Stimulated activated CD8-positive, alpha-beta memory T cell treated with anti-CD3 and anti-CD28 coated beads, Interleukin-2, amount 100 ng/mL, for 1 hour (primary cell): ENCODE data around the gene HSPG2.
"Not testable (repeated sequence)": the region's sequence is repeated elsewhere in the genome, so short reads cannot be mapped to it uniquely, and the experiment has no call there.

Experiments used
- DNase-seq, 2 donors: peaks; one replicate each; pipeline ENCODE4 v3.0.0-alpha.2; 2020; ENCODE audit warnings: low read depth in 2 of 2

Gene HSPG2

DNA sequence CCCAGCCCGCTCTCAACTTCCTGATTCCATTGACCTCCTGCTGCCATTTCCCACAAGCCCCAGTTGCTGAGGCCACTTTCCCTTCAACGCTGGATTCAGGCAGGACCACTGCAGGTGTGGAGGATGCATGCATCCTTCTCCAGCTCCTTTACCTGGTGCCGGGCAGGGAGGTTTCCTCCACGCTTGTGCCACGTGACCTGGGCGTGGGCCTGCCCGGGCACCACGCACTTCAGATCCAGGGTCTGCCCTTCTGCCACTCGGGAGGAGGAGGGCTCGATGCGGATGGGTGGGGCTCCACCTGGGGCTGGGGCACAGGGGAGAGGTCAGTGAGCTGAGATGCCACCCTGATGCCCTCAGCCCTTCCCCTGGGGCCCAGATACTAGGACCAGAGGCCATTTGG lies 93.1 kb downstream of the HSPG2 start:
- DNase-seq, result no peak

DNA sequence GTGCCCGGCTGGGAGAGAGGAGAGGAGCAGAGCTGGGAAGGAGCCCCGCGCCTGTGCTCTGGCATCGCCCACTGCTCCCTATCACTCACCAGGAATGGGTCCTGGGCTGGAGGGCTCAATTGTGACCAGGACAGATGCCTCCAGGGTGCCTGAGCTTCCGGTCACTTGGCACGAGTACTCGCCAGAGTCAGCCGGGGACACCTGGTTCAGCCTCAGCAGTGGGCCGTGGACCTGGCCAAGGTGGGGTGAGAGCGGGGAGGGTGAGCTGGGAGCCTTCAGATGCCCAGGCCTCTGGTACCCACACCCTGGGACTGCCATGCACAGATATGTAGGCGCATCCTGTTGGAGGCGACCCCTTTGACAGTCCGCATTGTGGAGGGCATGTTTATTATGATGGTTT lies 93.9 kb downstream of the HSPG2 start:
- no peak for DNase-seq

DNA sequence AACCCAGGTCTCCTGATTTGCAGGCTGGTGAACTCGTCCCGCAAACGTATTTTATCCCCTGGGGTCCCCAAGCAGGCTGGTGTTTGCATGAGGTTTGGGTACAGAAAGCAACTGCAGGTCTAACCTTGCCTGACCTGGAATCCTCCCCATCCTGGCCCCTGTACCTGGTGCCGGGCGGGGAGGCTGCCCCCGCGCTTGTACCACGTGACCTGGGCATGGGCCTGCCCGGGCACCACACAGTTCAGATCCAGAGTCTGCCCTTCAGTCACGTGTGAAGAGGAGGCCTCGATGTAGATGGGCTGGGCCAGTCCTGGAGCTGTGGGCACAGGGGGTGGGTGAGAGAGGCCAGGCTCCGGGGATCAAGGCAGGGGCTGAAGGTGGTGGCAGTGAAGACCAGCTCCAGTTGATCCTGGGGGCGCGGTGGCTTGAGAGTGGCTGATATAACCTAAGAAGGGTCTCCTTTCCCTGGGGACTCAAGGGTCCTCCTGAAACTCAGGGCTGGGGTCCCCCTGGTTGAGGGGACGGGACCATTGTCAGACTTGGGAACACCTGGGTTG lies 94.4 kb downstream of the HSPG2 start:
- no peak for DNase-seq

GRCh38 chr1:21841852-21842466 lies 95.2 kb downstream of the HSPG2 start:
- DNase-seq, result no peak

DNA sequence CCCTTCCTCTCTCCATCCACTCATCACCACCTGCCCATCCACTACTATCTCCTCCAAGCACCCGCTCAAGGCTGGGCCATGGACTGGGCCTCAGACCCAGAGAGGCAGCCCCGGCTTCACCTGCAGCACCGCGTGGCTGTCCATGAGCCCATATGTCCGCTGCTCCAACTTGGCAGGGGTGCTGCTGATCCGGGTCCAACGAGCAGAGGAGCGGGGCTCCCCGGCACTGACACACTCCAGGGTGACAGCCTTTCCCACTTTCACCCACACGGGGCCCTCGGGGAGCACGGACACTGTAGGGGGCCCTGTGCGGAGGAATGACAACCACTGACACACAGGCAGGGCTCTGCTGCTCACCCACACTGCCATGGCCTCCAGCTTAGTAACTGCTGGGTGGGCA lies 96.1 kb downstream of the HSPG2 start:
- DNase-seq, result no peak

DNA sequence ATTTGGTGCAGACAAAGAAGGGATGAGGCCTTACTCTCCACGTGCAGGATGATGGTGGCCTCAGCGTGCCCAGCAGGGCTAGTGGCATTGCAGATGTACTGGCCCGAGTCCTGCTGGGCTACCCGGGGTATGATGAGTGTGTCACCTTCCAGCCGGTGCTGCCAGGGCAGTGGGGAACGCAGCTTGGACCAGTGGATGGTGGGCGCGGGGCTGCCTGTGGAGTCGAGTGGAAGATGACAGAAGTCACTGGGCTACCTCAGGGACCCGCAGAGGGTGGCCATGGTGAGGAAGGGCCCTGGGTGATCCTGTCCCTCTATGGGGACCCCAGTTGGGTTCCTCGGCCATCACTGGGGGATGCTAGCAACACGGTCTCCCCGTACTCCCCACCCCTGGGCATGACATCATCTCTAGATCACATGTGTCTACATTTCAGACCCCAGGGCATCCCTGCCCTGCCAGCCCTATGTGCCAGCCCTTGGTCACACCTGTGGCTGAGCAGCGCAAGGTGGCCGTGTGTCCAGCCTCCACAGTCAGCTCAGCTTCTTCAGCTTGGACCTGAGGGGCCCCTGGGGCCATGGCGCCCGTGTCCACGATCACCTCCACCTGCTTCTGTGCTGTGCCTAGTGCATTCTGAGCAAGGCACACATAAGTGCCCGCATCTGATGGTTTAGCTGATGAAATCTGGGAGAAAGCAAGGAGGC lies 97.6 kb downstream of the HSPG2 start:
- no peak for DNase-seq

GRCh38 chr1:21838359-21839157 lies 98.6 kb downstream of the HSPG2 start:
- no peak for DNase-seq

GRCh38 chr1:21837476-21837875 lies 99.6 kb downstream of the HSPG2 start:
- no peak for DNase-seq

DNA sequence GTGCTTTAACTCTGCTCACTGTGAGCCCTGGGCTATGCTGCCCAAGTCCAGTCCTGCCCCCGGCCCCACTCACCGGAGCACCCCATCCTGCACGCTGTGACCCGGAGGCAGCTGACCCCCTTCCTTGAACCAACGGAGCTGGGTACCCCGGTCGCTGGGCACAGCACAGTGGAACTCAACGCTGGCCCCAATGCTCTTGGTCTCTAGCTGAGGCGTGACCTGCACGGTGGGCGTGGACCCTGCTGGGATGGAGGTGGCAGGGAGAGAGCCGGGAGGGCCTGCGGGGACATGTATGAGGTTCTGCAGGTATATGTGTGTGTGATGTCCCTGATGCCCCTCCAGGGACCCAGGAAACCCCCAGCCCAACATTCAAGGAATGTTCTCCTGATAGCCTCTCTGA lies 100.4 kb downstream of the HSPG2 start:
- no peak for DNase-seq

- no peak for DNase-seq
Observed at GRCh38 chr1:21836010-21836409, 101.1 kb downstream of the HSPG2 start.

DNA sequence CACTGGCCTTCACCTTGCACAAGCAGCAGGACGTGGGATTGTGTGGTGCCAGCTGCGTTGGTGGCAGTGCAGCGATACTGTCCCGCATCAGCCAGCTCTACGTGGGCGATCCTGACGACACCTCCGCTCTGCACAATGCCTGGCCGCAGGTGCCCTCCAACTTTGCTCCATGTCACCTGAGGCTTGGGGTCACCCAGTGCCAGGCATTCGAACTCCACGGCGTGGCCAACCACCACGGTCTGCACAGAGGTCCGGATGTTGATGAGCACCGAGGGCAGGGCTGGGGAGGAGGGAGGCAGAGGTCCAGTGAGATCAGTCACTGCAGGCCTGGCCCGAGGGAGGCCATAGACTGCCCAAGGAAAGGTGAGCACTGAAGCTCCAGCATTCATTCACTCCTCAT lies 102.4 kb downstream of the HSPG2 start:
- no peak for DNase-seq

DNA sequence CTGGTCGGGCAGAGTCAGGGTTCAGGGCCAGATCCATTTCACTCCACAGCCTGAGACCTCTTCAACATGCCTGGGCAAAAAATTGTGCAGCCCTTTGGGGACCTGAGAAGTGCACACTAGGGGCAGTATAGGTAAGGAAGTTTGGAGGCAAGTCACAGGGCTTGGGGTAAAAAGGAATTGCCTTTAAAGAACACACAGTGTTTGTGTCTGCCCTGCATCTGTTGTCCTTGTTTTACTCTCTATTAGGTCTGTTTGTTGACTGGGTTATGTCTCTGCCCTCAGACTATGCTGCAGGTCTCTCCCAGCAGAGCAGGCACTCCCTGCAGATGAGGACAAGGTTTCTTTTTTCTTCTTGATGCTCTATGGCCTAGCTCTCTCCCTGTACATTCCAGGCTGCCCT lies 103.0 kb downstream of the HSPG2 start:
- DNase-seq, result no peak

DNA sequence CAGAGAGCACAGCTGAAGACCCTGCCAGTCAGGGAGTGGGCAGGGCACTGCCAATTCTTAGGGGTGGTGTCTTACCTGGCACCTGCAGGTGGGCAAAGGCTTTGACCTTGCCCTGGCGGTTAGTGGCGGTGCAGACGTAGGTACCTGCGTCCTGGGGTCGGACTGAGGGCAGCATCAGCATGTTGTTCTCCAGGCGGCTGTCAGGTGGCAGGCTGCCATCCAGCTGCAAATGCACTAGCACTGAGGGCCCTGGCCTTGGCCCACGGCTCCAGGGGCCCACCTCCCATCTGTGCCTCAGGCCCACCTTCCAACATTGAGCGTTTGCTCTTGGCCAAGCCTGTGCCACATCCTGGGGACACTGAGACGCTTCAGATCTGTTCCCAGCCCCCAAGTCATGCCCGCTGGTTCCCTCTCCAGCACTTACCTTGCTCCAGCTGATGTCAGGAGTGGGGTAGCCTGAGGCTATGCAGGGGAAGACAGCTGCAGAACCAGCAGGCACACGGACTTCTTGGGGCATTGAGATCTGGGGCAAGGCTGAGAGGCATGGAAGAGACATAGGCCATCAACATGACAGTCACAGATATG lies 103.6 kb downstream of the HSPG2 start:
- DNase-seq, result no peak

- no peak for DNase-seq
Observed at GRCh38 chr1:21831454-21831970, 105.6 kb downstream of the HSPG2 start.

GRCh38 chr1:21830792-21831453 lies 106.2 kb downstream of the HSPG2 start:
- no peak for DNase-seq

DNA sequence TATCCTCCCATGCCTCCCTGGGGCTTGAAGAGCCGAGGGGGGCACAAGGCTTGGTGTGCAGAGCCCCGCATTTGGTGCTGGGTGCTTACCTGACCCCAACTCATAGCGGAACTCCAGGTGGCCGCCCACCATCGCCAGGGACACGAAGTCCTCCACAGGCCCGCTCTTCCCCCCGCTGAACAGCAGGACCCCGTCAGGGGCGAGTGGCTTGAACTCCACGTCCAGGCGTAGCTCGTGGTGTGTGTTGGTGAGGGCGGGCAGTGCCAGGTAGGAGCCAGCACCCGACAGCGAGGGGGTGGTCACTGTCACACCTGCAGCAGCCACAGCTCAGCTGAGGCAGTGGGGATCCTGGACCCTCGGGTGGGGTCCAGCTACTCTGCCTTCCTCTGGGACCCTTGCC lies 107.8 kb downstream of the HSPG2 start:
- no peak for DNase-seq

DNA sequence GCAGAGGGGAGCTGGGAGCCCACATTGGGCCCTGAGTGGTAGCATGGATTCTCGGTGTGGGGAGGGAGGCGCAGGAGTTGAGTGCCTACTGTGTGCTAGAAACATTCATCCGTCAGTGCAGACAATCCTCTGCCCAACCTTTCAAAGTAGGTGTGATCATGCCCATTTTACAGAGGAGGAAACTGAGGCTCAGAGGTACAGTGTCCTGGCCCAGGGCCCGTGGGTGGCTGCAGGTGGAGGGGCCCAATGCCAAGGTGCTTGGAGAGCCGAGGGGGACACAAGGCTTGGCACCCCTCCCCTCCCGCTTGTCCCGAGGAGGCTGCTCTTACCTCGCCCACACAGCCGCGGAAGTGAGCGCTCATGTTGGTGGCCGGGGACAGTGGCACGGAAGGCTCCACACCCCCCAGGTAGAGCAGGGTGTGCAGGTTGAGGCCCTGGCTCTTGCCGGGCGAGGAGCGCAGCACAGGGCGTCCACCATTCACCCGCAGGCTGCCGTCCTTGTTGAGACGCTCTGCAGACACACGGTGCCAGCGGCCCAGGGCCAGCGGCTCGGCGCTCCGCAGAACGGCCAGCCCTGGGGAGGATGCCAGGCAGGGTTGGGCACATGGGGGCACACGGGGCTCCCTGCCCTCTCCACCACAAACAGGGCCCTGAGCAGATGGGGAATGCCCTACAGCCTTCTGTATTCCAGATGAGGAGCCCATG lies 108.5 kb downstream of the HSPG2 start:
- no peak for DNase-seq

DNA sequence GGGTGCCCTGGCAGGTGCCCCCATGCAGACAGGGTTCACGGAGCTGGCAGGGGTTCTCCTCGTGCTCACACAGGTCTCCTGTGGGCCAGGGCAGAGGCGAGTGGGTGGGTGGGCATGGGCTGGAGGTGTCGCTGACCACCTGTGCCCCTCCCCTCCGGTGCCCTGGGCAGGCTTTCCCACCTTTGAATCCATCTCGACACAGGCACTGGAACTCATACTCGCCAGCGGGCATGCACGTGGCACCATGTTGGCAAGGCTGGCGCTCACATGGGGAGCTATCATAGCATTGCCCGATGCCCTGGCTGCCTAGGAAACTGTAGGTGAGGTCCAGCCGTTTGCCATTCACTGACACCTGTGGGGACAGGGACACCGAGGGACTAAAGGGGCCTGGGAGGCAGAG lies 109.0 kb downstream of the HSPG2 start:
- no peak for DNase-seq

DNA sequence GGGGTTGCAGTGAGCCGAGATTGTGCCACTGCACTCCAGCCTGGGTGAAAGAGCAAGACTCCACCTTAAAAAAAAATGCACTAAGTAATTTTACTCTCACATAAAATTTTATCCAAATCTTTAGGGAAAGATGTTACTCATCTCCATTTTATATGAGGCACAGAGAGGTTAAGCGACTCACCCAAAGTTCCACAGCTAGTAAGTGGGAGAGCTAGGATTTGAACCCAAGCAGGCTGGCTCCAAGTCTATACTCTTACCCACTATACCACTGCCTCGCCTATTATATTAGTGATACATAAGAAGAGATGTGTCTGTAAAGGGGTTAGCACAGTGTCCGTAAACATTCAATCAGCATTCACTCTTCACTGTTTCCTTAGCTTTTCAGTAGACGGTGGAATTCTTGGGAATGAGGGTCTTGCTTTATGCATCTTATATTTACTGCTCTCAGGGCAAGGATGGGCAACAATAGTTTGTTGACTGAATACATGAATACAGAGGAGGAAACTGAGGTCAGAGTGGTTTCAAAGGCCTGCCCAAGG lies 109.9 kb downstream of the HSPG2 start:
- no peak for DNase-seq

DNA sequence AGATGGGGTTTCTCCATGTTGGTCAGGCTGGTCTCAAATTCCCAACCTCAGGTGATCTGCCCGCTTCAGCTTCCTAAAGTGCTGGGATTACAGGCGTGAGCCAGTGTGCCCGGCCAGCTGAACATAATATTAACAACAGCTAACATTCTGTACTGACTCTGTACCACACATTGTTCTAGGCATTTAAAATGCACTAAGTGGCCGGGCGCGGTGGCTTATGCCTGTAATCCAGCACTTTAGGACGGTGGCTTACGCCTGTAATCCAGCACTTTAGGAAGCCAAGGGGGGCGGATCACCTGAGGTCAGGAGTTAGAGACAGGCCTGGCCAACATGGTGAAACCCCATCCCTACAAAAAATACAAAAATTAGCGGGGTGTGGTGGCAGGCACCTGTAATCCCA lies 110.4 kb downstream of the HSPG2 start:
- not testable (repeated sequence) for DNase-seq

DNA sequence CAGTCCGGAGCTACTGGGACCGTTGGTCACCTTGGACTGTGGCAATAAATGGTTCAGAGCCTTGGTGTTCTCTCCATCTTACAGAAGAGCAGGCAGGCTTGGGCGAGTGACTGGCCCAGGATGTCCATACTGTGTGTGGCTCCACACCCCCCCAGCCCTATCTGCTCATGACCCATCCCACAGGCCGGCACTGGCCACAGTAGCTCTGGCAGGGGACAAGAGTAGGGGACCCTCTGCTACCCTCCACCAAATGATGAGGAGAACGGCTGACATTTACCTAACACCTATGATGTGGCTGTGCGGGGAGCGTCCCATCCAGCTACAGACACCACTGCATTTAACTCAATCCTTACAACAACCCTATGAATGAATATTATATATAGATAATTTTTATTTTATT lies 111.7 kb downstream of the HSPG2 start:
- no peak for DNase-seq
